Astrocyte (in vitro differentiated cells and primary cell): ENCODE measurements around the gene PNMA1. TPM values are rescaled to one million over a fixed set of nuclear protein-coding genes. Genes with fewer than 3 reads are reported as not detected.

Experiments
- DNase-seq: peaks from one replicate; pipeline ENCODE4 v3.0.0-alpha.2; 2010; ENCODE audit warnings: low read depth
- FAIRE-seq: peaks from 2 replicates; lab custom pipeline; 2011; peaks lifted over from hg19 to GRCh38; lab: Jason Lieb, UNC
- H2AFZ ChIP-seq: 2 replicates; pipeline ENCODE4 v1.6.0; 2012; ENCODE audit warnings: low read depth, low read length, inconsistent platforms
- H3K27ac ChIP-seq: 2 replicates; pipeline ENCODE4 v1.5.1; 2011; ENCODE audit warnings: low read depth, low read length, inconsistent platforms
- H3K27me3 ChIP-seq: 2 replicates; pipeline ENCODE4 v1.6.0; 2011; ENCODE audit warnings: low read length, inconsistent platforms; ENCODE audit not compliant: insufficient read depth
- H3K36me3 ChIP-seq: 2 replicates; pipeline ENCODE4 v1.5.1; 2011; ENCODE audit warnings: low read length, inconsistent platforms; ENCODE audit not compliant: insufficient read depth
- H3K4me1 ChIP-seq: 2 replicates; pipeline ENCODE4 v1.5.1; 2011; ENCODE audit warnings: low read length, inconsistent platforms; ENCODE audit not compliant: insufficient read depth
- H3K4me2 ChIP-seq: 2 replicates; pipeline ENCODE4 v1.6.0; 2012; ENCODE audit warnings: low read length, inconsistent platforms
- H3K4me3 ChIP-seq: 2 replicates; pipeline ENCODE4 v1.5.1; 2011; ENCODE audit warnings: low read depth, mild to moderate bottlenecking, low read length, inconsistent platforms; ENCODE audit not compliant: insufficient read depth
- H3K79me2 ChIP-seq: 2 replicates; pipeline ENCODE4 v1.6.0; 2012; ENCODE audit warnings: mild to moderate bottlenecking, low read length, inconsistent platforms; ENCODE audit not compliant: insufficient read depth
- H3K9ac ChIP-seq: 2 replicates; pipeline ENCODE4 v1.6.0; 2012; ENCODE audit warnings: mild to moderate bottlenecking, low read length, inconsistent platforms
- H3K9me3 ChIP-seq: 2 replicates; pipeline ENCODE4 v1.5.1; 2012; ENCODE audit warnings: low read depth, mild to moderate bottlenecking, low read length, inconsistent platforms; ENCODE audit not compliant: insufficient read depth
- H4K20me1 ChIP-seq: 2 replicates; pipeline ENCODE4 v1.6.0; 2012; ENCODE audit warnings: low read length, inconsistent platforms; ENCODE audit not compliant: insufficient read depth
- H3K27ac Mint-ChIP-seq: one replicate; pipeline ENCODE4 v1.8.0; 2021; ENCODE audit warnings: mild to moderate bottlenecking, mixed read lengths; ENCODE audit not compliant: unreplicated experiment
- H3K27me3 Mint-ChIP-seq: one replicate; pipeline ENCODE4 v1.8.0; 2021; ENCODE audit warnings: low read depth, mixed read lengths; ENCODE audit not compliant: unreplicated experiment
- H3K36me3 Mint-ChIP-seq: one replicate; pipeline ENCODE4 v1.8.0; 2021; ENCODE audit warnings: low read depth, mixed read lengths; ENCODE audit not compliant: unreplicated experiment
- H3K4me1 Mint-ChIP-seq: one replicate; pipeline ENCODE4 v1.8.0; 2021; ENCODE audit warnings: low read depth, mixed read lengths; ENCODE audit not compliant: unreplicated experiment
- H3K4me3 Mint-ChIP-seq: one replicate; pipeline ENCODE4 v1.8.0; 2021; ENCODE audit warnings: mild to moderate bottlenecking, moderate library complexity, mixed read lengths; ENCODE audit not compliant: unreplicated experiment
- H3K9me3 Mint-ChIP-seq: one replicate; pipeline ENCODE4 v1.8.0; 2021; ENCODE audit warnings: mild to moderate bottlenecking, mixed read lengths; ENCODE audit not compliant: unreplicated experiment
- CTCF ChIP-seq: IDR thresholded peaks from 2 replicates; pipeline ENCODE4 v1.5.1; 2011; ENCODE audit warnings: low read depth, mild to moderate bottlenecking, inconsistent platforms, low read length, moderate library complexity; ENCODE audit not compliant: insufficient read depth
- EZH2 ChIP-seq: IDR thresholded peaks from 2 replicates; pipeline ENCODE4 v1.6.1; 2012; ENCODE audit warnings: mild to moderate bottlenecking, low read length, inconsistent platforms; ENCODE audit not compliant: insufficient read depth
- total RNA-seq: library from RNA; stranded (reverse); gene quantifications from 2 replicates; pipeline ENCODE4 v1.2.1, GENCODE V29; 2021

The PNMA1 gene
- total RNA-seq, 1 donor from 2014 or later = 67.4 TPM

GRCh38 chr14:73754911-73755360 is 40.8 kb upstream of the PNMA1 start:
- FAIRE-seq (no peak), DNase-seq (peak; percentile 84)
- H3K27me3 ChIP-seq = no peaks in the 10 kb centered on the region
- H3K27ac ChIP-seq = peak overlapping the region; percentile 62
- TF ChIP-seq EZH2 = no peak
- no peak for TF ChIP-seq CTCF
- Mint-ChIP-seq H3K27me3 (no peaks in the 10 kb centered on the region), H3K4me3 (no peak overlapping the region), H3K9me3 (no peaks in the 10 kb centered on the region), H3K27ac (peak overlapping the region; percentile 56), H3K4me1 (peaks cover 64% of the 10 kb centered on the region), H3K36me3 (peaks cover 2% of the 10 kb centered on the region)
- peak overlapping the region; percentile 92 for H3K4me2 ChIP-seq
- H3K4me1 ChIP-seq = peaks cover 60% of the 10 kb centered on the region
- H2AFZ ChIP-seq = no peak overlapping the region
- H3K9ac ChIP-seq = peak overlapping the region; percentile 57
- H3K79me2 ChIP-seq = peaks cover 94% of the 10 kb centered on the region
- peaks cover 90% of the 10 kb centered on the region for H4K20me1 ChIP-seq
- H3K9me3 ChIP-seq = no peaks in the 10 kb centered on the region
- H3K36me3 ChIP-seq = no peaks in the 10 kb centered on the region
- H3K4me3 ChIP-seq = no peak overlapping the region

GRCh38 chr14:73753887-73754795 is 40.0 kb upstream of the PNMA1 start:
- Mint-ChIP-seq H3K27me3 (no peaks in the 10 kb centered on the region), H3K36me3 (peaks cover 2% of the 10 kb centered on the region), H3K4me3 (peak overlapping the region; percentile 3), H3K4me1 (peaks cover 64% of the 10 kb centered on the region), H3K9me3 (no peaks in the 10 kb centered on the region), H3K27ac (peak overlapping the region; percentile 56)
- TF ChIP-seq CTCF (no peak), EZH2 (no peak)
- Histone ChIP-seq H3K4me1 (peaks cover 60% of the 10 kb centered on the region), H3K27me3 (no peaks in the 10 kb centered on the region), H3K9ac (peak overlapping the region; percentile 57), H2AFZ (no peak overlapping the region), H3K4me3 (no peak overlapping the region), H4K20me1 (peaks cover 98% of the 10 kb centered on the region), H3K27ac (peak overlapping the region; percentile 62), H3K9me3 (no peaks in the 10 kb centered on the region), H3K4me2 (peak overlapping the region; percentile 92), H3K79me2 (peaks cover 99% of the 10 kb centered on the region), H3K36me3 (no peaks in the 10 kb centered on the region)
- no peak for FAIRE-seq
- DNase-seq = no peak
